Activated gamma-delta T cell (primary cell): ENCODE measurements around the gene CD248.
"Not testable (repeated sequence)": the region's sequence is repeated elsewhere in the genome, so short reads cannot be mapped to it uniquely, and the experiment has no call there.

Source experiments
- DNase-seq: peaks from one replicate; lab custom pipeline; 2025; lab: John Stamatoyannopoulos, UW

Gene CD248

GRCh38 chr11:66329165-66329673 is 12.4 kb upstream of the CD248 start:
- DNase-seq: no peak

DNA sequence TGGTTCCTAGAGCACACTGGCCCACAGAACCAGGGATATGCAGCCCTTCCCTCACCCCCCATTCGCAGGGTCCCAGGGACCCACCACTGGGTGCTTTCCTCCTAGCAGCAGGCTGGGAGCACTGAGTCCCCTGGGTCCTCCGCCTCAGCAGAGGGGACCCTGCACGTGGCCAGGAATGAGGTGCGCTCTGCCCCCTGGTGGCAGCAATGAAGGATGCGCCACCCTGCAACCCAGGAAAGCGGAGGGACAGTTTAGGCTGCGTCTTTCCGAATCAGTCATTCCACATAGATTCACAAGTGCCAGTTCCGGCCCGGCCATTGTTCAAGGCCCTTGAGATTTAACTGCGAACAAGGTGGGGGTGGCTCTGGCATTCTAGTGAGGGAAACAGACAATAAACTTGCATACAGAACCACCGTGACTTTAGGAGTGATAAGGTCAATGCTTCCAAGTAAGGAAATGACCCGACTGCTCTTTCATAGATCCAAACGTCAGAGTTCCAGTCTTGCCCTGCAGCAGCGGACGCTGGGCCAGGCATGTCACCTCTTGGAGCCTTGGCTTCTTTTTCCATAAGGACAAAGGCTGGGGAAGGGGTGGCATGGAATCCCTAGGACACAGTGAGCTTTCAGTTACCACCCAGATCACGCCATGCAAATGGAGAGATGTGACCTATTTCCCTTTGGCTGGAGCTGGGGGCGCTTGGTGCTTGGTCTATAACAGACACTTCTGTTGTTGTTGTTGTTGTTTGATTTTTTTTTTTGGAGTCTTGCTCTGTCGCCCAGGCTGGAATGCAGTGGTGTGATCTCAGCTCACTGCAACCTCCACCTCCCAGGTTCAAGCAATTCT is 11.7 kb upstream of the CD248 start:
- peak; percentile 44 for DNase-seq

DNA sequence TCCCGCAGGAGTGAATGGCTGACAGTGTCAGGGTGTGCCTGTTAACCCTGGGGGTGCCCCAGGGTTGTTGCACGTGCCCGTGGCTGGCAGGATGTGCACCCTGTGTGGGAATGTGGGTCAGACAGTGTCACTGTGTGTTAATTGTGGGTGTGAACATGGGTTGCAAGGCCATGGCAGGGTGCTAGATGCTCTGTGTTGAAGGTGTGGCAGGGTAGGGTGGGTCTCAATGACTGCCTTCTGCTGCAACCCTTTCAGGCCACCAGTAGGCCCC is 11.1 kb upstream of the CD248 start:
- peak; percentile 48 for DNase-seq

GRCh38 chr11:66327171-66328030 is 10.6 kb upstream of the CD248 start:
- no peak for DNase-seq

GRCh38 chr11:66326261-66327111 is 9.6 kb upstream of the CD248 start:
- DNase-seq: no peak

GRCh38 chr11:66325263-66325671 is 8.4 kb upstream of the CD248 start:
- DNase-seq: no peak

GRCh38 chr11:66324664-66325063 is 7.8 kb upstream of the CD248 start:
- no peak for DNase-seq

DNA sequence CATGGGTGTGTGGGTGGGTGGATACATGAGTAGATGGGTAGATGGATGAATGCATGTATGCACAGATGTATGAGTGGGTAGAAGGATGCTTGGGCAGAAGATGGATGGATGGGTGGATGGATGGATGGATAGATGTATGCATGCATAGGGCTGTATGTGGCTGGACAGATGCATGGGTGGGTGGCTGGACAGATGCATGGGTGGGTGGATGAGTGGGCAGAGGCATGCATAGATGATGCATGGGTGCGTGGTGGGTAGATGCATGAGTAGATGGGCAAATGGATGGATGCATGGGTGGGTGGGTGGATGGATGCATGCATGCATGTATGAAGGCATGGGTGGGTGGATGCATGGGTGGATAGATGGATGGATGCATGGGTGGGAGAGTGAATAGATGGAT is 6.8 kb upstream of the CD248 start:
- DNase-seq: no peak

GRCh38 chr11:66322732-66323427 is 6.0 kb upstream of the CD248 start:
- no peak for DNase-seq

DNA sequence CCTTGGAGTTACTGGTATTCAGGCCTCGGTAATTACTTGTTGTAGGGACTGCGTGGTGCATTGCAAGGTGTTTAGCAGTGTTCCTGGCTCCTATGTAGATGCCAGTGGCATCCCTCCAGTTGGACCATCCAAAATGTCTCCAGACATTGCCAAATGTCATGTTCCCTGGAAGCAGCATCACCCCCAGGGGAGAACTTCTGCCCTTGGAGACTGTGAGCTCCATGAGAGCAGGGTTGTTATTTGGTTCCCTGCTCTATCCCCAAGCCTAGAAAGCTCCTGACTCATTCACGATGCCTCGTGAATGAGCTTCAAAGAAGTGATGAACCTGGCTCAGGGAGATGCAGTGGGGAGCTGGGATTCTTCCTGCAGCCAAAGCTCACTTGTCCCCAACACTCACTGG is 4.8 kb upstream of the CD248 start:
- no peak for DNase-seq

- DNase-seq: not testable (repeated sequence)
These were observed 3.9 kb upstream of the CD248 start for GRCh38 chr11:66320748-66321147.

GRCh38 chr11:66320289-66320688 is 3.4 kb upstream of the CD248 start:
- DNase-seq: not testable (repeated sequence)

- no peak for DNase-seq
These were observed 1.7 kb upstream of the CD248 start for GRCh38 chr11:66318600-66318970.

- peak; percentile 66 for DNase-seq
These were observed 1.1 kb upstream of the CD248 start for GRCh38 chr11:66317723-66318599.

- no peak for DNase-seq
These were observed 478 bp upstream of the CD248 start for GRCh38 chr11:66317322-66317722.

DNA sequence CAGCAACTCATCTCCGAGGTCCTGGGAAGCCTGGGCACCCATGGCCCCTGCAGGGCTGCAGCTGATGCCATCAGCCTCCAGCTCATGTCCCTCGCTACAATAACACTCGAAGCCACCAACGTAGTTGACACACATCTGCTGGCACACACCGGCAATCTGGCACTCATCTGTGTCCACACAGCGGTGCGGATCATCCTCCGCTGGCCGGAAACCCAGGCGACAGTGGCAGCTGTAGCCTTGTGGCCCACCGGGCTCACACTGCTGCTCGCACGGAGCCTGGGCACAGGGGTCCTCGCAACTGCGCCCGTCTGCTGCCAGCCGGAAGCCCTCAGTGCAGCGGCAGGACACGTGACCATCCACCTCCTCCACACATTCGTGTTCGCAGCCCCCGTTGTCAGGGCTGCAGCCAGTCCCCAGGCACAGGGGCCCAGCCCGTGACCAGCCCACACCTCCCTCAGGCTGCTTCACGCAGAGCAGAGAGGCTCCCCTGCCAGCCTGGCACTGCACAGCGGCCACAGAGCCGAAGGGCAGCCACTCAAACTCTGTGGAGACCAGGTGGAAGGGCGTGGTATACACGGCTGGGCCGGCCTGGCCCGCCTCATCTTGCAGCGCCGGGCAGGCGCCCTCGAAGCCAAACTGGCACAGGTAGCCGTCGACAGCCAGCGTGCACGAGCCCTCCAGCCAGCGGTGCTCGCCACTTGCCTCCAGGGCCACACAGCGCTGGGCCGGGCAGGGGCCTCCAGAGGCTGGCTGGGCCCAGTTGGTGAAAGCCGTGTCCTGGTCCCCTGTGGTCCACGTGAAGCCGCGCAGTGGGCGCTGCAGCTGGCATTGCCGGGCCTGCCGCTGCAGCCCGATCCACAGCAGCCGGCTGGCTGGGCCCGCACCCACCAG is 678 bp downstream of the CD248 start:
- no peak for DNase-seq

GRCh38 chr11:66315498-66315885 is 1.4 kb downstream of the CD248 start:
- DNase-seq: no peak

- no peak for DNase-seq
These were observed 2.0 kb downstream of the CD248 start for GRCh38 chr11:66314561-66315497.

DNA sequence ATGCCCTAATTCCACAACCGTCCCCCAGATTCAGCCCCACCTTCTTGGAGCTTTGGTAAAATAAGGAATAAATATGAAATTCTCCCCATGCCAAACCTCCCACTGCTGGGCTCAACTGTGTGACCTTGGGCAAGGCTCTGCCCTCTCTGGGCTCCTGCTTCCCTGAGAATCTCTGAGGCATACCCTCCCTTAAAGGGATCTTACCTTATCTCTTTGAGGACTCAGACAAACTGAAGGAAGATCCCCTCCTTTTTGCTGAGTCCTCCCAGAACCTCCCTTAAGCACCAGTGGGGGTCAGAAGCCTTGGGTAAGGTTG is 2.7 kb downstream of the CD248 start:
- DNase-seq: no peak
